GM04503 (cell line): ENCODE measurements around the gene HSD11B1.

Experiments
- DNase-seq: peaks from one replicate; pipeline ENCODE4 v3.0.0-alpha.2; 2012; ENCODE audit warnings: low read depth

HSD11B1 gene

DNA sequence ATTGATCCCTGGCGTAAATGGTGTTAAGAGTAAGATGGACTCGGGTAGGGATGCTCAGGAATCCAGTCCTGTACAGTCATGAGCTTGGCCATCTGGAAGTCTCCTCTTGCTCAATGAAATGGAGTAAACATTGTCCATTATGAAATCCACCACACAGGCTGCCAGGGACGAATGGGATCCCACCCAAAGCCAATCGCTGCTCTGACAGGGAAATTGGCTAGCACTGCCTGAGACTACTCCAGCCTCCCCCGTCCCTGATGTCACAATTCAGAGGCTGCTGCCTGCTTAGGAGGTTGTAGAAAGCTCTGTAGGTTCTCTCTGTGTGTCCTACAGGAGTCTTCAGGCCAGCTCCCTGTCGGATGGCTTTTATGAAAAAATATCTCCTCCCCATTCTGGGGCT, at the start of gene HSD11B1:
HSD11B1 (plus strand) TSS at position 263 of the 400 bp plus-strand sequence; CDS start at position 360, 97 bp downstream.
- DNase-seq: peak; percentile 80

DNA sequence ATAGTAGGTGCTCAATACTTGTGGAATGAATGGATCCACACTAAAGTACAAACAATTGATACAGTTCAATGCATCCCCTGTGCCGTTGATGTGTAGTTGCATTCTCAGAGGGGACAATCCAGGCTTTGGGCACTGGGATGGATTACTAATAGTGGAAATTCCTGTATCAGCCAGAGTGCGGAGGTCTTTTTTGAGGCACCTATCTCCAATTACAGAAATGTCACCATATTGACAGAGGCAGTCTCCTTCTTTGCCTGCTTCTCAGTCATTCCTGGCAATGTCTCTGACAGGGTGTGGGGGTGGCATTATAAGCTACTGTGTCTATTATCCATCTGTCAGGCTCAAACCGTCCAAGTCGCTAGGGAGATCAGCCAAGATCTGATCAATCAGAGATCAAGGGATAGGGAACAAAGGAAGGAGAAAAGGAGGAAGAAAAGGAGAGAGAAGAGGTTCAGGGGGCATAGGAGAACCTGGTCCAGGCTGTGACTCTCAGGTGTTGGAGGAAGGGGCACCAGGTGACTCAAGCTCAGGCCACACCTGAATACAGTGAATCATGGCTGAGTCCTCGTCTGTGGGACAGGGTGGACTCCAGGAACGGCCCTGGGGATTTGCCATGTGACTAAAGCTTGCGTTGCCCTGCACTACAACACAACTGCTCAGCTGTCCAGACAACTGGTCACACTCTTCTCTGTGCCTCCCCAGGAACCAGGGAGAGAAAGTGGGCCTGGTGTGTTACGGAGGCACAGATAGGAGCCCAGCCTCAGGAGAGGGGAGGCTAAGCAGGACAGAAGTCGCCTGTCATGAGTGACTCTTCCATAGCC, 49.0 kb upstream of the HSD11B1 start:
- DNase-seq: no peak

DNA sequence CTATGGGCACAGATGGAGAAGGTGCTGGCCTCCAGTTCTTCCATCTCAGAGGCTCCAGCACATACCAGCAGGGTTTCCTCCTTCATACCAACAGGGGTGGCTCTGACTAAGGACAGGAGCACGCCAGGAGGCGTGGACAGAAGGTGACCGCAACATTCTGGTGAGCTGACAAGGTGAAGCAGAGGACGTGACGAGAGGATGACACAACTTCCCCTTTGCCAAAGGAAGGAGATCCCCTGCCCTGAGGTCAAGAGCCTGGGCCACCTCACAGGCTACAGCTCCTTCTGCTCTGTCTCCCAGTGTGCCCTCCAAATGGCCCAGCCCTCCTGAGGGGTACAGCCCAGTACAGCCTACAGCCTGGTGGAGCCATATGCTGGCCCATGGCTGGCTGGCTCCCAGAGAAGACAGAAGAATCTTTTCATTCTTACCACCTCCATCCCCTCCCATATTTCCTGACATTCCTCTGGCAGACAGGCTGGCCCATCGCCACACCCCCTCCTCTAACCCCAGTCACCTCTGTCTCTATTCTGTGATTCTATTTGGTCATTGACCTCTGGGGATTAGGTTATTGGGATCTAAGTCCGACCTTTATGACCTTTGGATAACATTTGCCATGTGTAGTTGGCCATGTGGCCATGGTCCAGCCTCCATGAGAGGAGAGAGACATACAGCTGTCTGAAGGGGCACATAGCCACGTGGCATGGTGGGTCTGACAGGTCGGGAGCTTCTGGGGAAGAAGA, 47.3 kb upstream of the HSD11B1 start:
- DNase-seq: peak; percentile 64

DNA sequence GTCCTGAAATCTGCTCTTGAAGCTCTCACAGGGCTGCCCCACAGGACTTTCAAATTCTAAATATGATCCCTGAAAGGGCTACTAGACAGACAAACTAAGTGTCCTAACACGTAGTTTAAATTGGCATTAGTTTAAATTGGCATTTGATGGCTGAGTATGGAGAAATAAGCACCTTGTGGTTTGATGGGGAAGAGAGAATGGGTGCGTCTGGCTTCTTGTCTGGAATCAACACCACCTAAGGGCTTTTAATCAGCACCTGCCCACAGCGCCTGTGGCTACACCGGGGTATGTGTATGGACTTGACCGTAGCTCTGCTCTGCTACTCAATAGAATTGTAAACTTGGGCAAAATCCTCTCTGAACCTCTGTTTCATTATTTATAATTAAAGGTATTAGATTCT, 46.7 kb upstream of the HSD11B1 start:
- no peak for DNase-seq

DNA sequence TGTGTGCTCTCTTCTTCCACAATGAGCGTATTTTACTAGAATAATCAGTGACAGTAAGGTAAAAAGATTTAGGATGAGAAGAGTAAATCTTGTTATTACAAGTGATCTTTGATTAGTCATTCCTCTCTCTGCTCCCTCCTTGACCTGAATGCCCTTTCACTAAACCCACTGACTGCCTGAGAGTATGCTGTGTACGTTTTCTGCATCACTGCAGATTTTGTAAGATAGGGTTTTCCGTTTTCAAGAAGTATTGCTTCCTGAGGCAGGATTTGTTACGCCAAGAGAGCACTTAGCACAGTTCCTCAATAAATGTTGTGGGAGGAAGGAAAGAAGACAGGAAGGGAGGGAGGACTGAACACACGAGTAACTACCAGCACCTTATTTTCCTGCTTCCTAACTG, 44.7 kb upstream of the HSD11B1 start:
- no peak for DNase-seq

DNA sequence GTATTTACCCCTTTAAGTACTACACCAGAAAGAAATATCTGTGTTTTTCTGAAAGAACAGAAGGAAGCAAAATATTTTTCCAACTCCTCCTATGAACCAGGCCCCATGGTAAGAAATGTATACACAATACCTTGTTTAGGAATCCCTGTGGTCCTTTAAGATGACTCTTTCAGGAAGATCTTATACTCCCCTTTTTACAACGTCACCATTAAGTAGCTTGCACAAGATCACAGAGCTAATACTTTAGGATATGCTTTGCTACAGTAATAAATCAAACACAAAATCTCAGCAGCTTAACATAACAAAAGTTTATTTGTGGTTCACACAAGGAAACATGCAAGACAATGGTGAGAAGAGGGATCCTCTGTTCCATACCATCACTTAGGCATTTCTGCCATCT, 43.6 kb upstream of the HSD11B1 start:
- no peak for DNase-seq

DNA sequence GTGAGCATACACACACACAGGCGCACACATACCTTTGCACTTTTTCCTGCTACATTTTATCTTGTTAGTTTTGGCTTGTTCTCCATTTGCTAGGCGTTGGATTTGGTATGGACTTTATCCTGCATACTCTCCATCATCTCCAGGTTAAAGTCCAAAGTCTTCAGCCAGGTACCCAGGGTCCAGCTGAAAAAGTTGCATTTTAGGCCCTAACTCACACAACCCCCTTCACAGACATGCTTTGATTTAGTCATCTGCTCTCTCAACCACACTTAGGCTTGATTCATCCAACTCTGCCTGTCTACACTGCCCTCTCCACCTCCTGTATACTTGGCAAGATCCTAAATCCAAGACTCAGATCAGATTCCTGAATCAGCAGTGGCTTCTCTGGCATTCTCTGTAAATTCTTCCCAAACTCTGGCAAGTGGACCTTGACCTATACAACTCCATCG, 41.7 kb upstream of the HSD11B1 start:
- DNase-seq: no peak

DNA sequence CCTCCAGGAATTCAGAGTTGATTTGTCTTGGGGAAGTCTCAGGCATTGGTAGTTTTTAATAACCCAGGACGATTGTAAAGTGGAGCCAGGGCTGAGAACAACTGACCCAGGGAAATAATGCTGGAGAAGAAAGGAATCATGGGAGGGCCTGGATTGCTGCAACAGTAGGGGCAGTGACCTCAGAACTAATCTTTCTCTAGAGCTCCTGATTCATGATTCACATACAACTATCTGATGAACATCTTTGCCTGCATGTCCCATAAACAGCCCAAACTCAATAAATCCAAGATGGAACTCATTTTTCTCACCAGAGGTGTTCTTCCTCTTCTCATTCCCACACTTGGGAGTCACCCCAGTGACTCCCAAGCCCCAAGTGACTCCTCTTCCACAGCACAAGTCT, 37.5 kb upstream of the HSD11B1 start:
- DNase-seq: no peak

DNA sequence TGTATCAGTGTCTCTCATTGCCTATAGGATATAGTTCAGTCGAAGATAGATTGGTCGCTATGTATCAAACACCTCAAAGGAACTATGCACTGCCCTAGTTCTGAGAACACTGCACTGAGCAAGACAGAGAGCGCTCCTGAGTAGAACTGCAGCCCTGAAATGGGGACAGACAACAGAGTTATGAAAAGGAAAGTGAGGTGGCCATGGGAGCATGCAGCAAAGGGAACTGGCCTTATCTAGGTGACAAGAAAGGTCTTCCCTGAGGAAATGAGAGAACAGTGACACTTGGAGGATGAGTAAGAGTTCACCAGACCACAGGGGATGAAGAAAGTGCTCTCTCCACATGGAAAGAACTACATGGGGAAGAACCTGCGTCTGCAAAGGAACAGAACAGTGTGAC, 36.9 kb upstream of the HSD11B1 start:
- DNase-seq: no peak

DNA sequence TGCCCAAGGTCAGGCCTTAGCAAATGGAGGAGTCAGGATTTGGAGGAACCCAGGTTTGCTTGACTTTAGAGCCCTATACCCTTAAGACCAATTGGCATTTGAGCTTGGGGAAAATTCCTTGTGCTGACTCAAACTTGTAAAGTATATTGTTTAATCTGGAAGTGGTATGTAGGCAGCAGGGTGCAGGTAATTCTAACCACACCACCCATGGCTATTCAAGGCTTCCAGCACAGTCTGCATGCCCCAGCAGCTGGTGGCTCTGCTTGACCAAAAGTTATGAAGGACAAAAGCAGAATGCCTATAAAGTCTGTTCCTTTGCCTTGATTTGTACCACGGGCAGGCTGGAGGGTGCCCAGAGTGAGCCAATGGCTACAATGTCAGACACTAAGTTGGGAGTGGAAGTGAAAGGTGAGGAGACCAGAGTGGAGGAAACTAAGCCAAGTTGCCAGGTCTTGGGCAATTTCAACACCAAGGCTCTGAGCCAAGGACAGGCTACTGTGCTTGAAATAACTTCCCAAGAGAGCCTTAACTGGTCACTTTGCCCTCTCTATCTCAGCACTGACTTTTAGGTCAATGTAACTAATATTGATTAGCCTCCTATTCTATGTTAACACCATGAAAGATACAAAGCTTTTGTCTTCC, 34.1 kb upstream of the HSD11B1 start:
- no peak for DNase-seq

DNA sequence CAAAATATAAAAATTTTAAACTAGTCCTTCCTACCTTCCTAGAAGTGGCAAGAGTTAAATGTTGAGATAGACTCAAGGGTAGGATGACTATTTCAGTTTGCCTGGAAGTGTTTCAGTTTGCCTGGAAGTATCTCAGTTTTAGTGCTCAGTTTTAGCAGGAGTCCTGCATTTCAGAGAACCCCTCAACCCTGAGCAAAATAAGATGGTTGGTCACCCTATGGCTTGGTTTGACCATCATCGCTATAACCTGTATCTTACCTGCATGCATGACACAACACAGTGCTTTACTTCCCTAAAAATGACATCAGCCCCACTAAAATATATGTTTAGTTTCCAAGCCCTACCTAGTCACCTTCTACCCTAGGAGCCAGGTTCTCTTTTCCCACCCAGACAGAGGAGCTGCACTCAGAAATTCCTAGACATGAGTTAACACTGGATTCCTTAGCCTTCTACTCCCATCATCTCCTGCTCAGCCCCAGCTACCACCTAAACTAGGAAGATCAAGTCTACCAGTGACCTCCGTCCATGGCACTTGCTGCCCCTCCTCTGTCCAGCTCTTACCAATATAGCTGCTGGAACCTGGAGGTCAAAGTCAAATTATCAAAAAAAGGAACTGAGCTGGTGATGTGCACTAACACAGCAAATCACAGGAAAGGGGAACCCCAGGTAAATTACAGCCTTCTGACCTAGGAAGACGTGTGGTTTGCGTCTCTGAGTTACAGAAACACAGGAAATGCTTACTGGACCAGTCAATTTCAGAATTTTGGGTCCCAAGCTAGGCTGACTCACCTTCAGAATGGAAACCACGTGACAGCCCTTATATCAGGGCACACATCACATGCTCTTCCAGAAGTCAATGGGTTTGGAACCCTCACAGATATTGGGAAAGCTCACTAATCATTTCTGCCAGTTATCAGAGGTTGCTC, 31.7 kb upstream of the HSD11B1 start:
- no peak for DNase-seq

DNA sequence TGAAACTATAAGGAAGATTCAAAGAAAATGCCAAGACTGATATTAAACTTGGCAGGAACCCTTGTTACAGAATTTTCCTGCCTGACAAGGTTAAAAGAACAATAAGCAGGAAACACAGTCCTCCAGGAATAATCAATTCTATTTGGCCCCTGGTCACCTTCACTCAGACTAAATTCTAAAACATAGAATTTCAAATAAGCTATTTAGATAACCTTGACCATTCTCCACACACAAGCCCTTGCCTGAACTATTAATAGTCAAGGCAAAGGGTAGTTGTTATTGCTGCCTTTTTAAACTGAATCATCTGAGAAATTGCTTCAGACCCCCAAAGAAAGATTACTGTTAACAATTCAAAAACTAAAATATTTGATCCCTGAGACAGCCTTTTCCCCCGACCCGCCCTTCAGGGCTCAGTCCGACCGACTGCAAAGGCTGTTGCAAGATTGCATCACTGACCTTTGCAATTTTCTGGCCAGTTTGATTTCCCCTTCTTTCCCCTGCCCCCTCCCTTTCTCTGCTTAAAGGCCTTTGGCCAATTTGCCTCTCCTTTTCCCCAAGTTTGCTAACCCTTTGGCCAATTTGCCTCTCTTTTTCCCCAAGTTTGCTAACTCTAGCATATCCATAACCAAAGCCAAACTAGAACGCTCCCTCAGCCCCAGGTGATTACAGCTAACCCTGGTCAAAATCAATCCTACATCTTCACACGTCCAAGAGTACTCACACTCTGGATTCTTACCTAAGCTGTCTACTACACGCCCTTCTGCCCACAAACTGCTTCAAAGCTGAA, 30.8 kb upstream of the HSD11B1 start:
- no peak for DNase-seq

DNA sequence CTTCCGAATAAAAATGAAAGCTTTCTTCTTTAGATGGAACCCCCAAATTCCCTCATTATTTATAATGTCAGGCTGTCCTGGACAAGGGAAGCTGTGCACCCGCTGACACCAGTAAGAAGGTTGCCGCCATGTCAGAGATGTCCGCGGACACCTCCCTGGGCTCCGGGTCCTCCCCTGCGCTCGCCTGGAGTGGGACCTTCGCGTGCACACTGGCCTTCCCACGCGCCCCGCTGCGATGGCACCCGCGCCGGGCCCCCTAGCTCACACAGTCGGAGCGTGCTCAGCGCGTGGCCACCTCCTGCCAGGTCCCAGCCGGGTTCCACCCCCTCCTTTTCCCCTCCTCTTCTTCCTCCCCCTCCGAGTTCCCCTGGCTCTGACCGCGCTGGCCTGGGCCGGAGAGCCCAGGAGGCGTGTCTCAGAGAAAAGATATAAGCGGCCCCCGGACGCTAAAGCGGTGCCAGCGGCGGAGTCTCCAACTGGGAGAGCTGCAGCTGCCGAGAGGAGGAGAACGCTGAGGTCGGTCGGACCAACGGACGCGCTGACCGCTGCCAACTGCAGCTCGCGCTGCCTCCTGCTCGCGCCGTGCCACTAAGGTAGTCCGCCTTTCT, 29.6 kb upstream of the HSD11B1 start, which contains the start of gene G0S2:
G0S2 (plus strand) TSS at position 456 of the 608 bp plus-strand sequence. CDS start 273 bp downstream, outside the sequence.
- DNase-seq: no peak

DNA sequence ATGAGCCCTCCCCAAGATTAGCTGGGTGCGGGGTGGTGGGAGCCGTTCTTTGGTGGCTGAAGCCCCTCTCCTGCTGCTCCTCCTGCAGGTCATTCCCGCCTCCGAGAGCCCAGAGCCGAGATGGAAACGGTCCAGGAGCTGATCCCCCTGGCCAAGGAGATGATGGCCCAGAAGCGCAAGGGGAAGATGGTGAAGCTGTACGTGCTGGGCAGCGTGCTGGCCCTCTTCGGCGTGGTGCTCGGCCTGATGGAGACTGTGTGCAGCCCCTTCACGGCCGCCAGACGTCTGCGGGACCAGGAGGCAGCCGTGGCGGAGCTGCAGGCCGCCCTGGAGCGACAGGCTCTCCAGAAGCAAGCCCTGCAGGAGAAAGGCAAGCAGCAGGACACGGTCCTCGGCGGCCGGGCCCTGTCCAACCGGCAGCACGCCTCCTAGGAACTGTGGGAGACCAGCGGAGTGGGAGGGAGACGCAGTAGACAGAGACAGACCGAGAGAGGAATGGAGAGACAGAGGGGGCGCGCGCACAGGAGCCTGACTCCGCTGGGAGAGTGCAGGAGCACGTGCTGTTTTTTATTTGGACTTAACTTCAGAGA, 29.0 kb upstream of the HSD11B1 start:
- DNase-seq: no peak

DNA sequence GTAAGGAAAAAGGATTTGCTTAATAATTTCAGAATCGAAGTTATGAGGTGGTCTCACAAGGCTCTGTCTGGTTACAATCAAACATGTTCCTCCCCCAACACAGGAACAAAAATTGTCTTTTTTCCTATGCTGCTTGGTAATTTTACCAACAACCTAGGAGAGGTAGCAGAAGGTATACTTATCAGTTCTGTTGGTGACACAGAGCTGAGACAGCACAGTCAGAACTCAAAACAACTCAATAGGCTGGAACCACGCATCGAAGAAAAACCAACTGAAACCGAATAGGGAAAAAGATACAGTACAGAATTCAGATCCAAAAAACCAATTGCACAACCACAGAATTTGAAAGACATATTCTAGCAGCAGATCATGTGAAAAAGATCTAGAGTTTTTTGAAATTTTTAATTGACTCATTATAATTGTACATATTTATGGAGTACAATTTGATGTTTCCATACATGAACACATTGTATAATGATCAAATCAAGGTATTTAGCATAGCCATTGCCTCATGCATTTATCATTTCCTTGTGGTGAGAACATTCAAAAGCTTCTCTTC, 25.6 kb upstream of the HSD11B1 start:
- no peak for DNase-seq

DNA sequence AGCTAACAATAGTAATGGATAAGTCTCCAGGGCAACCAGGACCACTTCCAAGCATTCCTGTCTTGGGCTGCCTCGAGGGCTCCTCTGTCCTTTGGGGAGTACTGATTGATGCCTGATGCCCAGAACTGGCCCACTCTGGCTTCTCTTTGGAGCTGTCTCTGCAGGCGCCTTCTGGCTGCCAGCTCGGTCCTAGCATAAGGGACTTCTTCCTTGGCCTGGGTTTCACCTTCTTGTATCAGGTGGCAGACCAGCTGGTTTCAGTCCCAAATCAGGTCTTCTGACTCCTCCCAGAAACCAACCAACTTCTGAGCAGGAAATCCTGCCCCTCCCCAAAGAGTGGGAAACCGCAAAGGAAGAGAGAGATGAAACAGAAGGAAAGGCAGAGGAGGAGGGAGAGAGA, 18.8 kb upstream of the HSD11B1 start:
- DNase-seq: no peak

DNA sequence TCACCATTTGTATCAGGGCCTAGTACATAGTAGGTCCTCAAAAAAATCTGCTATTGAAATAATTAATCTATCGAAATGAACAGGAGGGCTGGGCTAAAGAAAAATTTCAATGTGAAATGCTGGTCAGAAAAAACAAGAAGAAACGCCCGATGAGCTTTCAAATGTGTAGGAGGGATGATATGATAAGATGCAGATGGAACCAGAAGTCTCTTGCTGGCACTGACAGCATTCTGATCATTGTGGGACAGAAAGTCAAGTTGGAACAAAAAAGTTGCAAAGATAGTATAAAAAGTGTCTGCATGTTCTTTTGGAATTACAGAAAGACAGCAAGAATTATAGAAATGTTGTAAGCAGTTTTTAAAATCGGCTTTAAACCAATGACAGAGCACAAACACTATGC, 18.3 kb upstream of the HSD11B1 start:
- DNase-seq: no peak

DNA sequence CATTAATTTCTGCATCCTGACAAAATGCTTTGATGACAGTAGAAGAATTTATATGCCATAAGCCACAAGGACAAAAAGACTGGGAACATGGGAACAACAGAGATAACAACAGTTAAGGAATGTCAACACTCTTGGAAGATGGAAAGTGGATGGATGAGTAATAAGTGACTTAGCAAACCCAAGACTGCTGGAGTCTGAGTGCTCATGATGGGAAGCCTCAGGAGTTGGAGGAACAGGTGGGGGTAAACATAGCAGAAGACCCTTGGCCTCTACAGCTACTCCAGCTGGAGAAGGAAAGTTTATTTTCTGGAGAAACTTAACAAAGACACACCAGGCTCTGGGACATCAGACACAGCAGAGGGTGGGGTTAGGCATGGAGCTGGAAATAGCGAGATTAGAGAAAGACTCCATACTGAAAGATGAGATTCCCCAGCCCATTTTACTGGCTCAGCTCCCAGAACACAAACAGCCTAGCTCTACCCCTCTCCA, 15.9 kb upstream of the HSD11B1 start:
- peak; percentile 55 for DNase-seq

DNA sequence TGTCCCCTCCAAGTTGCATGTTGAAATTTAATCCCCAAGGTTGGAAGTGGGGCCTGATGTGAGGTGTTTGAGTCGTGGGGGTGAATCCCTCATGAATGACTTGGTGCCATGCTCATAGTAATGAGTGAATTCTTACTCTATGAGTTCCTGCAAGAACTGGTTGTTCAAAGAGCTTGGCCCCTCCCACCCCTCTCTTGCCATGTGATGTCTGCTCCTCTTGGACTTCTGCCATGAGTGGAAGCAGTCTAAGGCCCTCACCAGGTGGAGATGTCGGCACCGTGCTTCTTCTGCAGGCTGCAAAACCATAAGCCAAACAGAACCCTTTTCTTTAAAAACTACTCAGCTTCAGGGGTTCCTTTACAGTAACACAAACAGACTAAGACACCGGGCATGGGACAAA, 15.2 kb upstream of the HSD11B1 start:
- DNase-seq: no peak

DNA sequence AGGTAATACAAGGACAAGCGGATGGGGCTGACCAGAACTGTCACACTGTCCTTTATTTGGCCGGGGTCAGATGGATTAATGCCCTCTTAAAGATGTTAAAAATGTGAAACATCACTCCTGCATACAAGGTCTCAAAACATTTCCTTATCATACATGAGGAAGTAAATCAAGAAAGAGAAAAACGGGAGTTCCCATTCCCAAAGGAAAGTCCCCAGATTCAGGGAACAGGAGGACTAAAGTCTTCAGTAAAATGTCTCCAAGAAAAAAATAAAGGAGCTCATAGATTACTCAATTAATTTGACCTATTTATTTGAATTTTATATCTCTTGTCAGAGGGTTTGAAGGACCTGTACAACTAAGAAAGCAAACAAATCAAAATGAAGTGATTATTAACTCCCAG, 13.4 kb upstream of the HSD11B1 start:
- DNase-seq: no peak
